AG04450 (cell line): ENCODE data around the gene KCNMA1. TPM values are rescaled to one million over a fixed set of nuclear protein-coding genes. Genes with fewer than 3 reads are reported as not detected.

Source experiments
- CTCF ChIA-PET: fragments of 300-600, 350-600 bp; formaldehyde crosslinking; extraction: SDS; loops from one replicate; lab custom pipeline; 2022; ENCODE audit warnings: antibody characterized with exemption, inconsistent platforms; lab: Charles Lee
- POLR2A ChIA-PET: fragments of 350-600 bp; formaldehyde crosslinking; extraction: SDS; loops from one replicate; lab custom pipeline; 2021; ENCODE audit warnings: antibody characterized with exemption, inconsistent platforms; lab: Yijun Ruan, JAX
- DNase-seq: peaks from one replicate; pipeline ENCODE4 v3.0.0-alpha.2; 2011; ENCODE audit warnings: low read depth, low spot score
- H3K27ac ChIP-seq: one replicate; pipeline ENCODE4 v1.5.1; 2012; ENCODE audit warnings: low read depth, low read length, control low read depth
- H3K27me3 ChIP-seq: one replicate; pipeline ENCODE4 v1.6.0; 2012; ENCODE audit warnings: low read length; ENCODE audit not compliant: control insufficient read depth, insufficient read depth
- H3K4me3 ChIP-seq: 2 replicates; pipeline ENCODE4 v1.5.1; 2011; ENCODE audit warnings: mild to moderate bottlenecking, low read depth, low read length, control low read depth
- H3K9me3 ChIP-seq: 2 replicates; pipeline ENCODE4 v1.5.1; 2012; ENCODE audit warnings: low read length; ENCODE audit not compliant: control insufficient read depth, insufficient read depth
- polyA plus RNA-seq: library from polyadenylated mRNA; depleted of rRNA; stranded (reverse); fragments of >200 nt; gene quantifications from 2 replicates; pipeline ENCODE4 v1.2.3, GENCODE V29; 2011
- TF ChIP-seq, protein P1 (sequence below): IDR thresholded peaks from 2 replicates; pipeline ENCODE4 v1.5.1; 2011; ENCODE audit warnings: low read depth, low read length, control low read depth, inconsistent platforms

KCNMA1 gene
- polyA plus RNA-seq, 1 experiment, result 58.8 TPM

DNA sequence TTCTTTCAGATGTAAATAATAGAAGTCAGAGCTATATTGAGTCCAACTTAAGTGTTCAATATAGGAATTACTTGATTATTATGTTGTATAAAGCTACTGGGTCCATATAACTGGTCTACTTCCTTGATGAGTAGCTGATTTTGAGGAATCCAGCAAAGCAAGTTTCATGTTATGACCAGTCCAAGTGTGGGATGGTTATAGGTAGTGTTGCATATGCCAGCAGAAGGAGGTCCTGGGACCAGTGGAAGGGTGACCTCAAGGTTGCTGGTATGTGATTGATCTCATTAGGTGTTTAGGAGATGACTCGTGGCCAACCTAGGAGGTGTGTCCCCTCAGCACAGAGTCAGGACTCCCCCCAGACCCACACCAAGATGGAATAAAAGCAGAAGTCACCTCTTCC, 551.5 kb downstream of the KCNMA1 start:
- TF ChIP-seq, protein P1, sequence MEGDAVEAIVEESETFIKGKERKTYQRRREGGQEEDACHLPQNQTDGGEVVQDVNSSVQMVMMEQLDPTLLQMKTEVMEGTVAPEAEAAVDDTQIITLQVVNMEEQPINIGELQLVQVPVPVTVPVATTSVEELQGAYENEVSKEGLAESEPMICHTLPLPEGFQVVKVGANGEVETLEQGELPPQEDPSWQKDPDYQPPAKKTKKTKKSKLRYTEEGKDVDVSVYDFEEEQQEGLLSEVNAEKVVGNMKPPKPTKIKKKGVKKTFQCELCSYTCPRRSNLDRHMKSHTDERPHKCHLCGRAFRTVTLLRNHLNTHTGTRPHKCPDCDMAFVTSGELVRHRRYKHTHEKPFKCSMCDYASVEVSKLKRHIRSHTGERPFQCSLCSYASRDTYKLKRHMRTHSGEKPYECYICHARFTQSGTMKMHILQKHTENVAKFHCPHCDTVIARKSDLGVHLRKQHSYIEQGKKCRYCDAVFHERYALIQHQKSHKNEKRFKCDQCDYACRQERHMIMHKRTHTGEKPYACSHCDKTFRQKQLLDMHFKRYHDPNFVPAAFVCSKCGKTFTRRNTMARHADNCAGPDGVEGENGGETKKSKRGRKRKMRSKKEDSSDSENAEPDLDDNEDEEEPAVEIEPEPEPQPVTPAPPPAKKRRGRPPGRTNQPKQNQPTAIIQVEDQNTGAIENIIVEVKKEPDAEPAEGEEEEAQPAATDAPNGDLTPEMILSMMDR, result no peak
- no peak overlapping the region for H3K4me3 ChIP-seq
- no peaks in the 10 kb centered on the region for H3K27me3 ChIP-seq
- no peak overlapping the region for H3K27ac ChIP-seq
- CTCF ChIA-PET, result no interaction called here
- POLR2A ChIA-PET, result no interaction called here
- DNase-seq, result no peak
- no peaks in the 10 kb centered on the region for H3K9me3 ChIP-seq

DNA sequence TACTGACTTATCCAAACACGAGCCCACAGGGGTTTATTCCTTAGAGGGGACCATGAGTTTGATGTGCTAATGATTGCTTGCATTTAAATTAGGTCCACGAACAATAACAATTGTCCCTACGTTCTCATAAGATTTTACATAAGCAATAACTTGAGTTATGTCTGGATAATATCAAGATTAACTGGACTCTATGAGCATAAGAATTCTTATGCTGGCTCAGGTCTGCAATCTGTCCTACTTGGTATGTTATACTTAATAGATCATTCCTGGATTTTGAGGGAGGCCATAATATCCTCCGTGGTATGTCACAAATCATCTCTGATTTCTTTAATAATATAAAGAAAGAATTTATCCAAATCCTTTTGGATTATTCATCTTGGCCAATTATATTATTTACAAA, 552.3 kb downstream of the KCNMA1 start:
- ChIA-PET POLR2A (no interaction called here), CTCF (no interaction called here)
- no peaks in the 10 kb centered on the region for H3K9me3 ChIP-seq
- H3K27me3 ChIP-seq, result no peaks in the 10 kb centered on the region
- TF ChIP-seq, protein P1, result no peak
- DNase-seq, result no peak
- no peak overlapping the region for H3K27ac ChIP-seq
- no peak overlapping the region for H3K4me3 ChIP-seq

- Histone ChIP-seq H3K9me3 (no peaks in the 10 kb centered on the region), H3K27ac (no peak overlapping the region), H3K27me3 (no peaks in the 10 kb centered on the region), H3K4me3 (no peak overlapping the region)
- DNase-seq, result no peak
- ChIA-PET POLR2A (no interaction called here), CTCF (no interaction called here)
- TF ChIP-seq, protein P1, result no peak
These were observed 553.0 kb downstream of the KCNMA1 start for GRCh38 chr10:77084431-77085144.

DNA sequence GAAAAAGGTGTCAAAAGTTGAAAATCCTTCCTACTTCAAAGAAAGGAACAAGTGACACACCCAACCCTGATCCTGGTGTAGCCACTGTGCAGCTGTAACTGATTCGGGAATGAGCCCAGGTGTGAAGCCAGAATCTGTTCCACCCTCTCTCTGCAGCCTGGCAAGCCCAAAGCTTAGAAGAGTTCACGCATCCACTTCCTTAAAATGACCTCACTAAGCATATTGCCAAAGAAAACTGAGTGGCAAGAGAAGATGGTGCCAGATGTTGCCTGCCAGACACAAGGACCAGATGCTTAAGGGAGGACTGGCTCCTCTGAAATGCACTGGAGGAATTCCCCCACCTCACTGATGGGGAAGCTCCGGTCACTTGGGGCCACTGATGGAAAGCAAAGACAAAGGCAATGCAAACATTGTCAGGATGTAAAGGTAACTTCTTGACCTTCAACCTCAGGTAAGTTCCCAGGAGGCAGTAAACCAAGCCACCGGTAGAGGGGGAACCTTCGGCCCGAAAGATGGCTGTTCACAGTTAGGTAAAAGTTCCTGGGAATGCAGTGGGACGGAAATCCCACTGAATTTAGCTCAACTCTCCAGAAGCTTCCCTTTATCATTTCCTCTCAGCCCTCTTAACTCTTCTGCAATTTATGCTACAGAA, 554.9 kb downstream of the KCNMA1 start:
- H3K27ac ChIP-seq, result no peak overlapping the region
- ChIA-PET CTCF (no interaction called here), POLR2A (no interaction called here)
- H3K27me3 ChIP-seq, result no peaks in the 10 kb centered on the region
- no peaks in the 10 kb centered on the region for H3K9me3 ChIP-seq
- TF ChIP-seq, protein P1, result 0 out of 2 replicates have a peak, but pooled peaks have one; percentile 7
- DNase-seq, result no peak
- no peak overlapping the region for H3K4me3 ChIP-seq

DNA sequence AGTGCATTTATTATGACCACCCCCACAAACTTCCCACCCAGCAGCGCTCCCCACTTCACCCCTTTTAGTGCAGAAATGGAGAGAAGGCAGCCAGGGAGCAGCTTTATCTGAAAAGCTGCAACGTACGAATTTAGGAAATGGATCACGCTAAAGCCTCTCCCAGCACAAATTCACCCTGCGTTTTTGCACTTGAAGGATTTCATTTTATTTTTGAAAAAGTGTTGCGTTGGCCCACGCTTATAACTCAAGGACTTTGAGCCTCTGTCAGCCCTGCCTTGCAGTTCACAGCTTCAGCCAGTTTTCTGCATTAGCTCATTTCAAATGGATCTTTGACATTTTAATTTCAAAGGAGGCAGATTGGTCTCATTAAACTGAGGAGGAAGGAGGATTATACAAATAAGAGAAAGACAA, 556.1 kb downstream of the KCNMA1 start:
- Histone ChIP-seq H3K9me3 (no peaks in the 10 kb centered on the region), H3K4me3 (no peak overlapping the region), H3K27ac (no peak overlapping the region), H3K27me3 (no peaks in the 10 kb centered on the region)
- CTCF ChIA-PET, result no interaction called here
- TF ChIP-seq, protein P1, result no peak
- DNase-seq, result no peak
- POLR2A ChIA-PET, result no interaction called here
